HG03442 (cell line): ENCODE measurements around the gene IGSF23.
"Not testable (repeated sequence)": the region's sequence is repeated elsewhere in the genome, so short reads cannot be mapped to it uniquely, and the experiment has no call there.

Source experiments
- ATAC-seq: cut with Tn5 transposase; IDR thresholded peaks from one replicate; pipeline ENCODE4 v1.9.1; 2021; ENCODE audit warnings: mild to moderate bottlenecking, moderate library complexity; ENCODE audit not compliant: unreplicated experiment

Gene IGSF23

DNA sequence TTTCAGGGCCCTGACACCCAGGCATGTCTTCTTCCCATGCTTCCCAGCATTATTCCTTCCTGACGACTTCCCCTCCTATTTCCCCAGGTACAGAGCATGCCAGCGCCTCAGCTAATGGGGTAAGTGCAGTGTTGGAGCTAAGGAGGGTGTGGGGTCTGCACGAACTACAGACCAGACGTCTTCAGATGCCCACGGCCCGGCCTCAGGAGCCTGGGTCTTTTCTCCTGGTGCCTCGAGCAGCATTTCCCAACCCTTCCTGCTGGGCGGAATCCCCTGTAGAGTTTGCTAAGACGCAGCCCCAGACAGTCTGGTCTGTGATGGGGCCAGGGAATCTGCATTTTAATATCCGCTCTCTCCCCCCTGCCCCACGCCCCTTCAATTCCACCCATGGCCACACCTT is 47.8 kb downstream of the IGSF23 start:
- ATAC-seq, result no peak

DNA sequence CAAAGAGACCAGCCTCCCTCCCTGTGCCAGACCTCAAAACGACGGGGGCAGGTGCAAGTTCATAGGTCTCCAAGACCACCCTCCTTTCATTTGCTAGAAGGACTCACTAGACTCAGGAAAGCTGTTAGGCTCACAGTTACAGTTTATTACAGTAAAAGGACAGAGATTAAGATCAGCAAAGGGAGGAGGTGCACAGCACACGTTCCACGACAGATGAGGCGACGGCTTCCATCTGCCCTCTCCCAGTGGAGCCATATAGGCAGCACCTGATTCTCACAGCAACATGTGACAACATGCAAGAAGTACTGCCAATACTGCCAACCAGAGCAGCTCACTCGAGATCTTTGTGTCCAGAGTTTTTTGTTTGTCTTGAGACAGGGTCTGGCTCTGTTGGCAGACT is 48.5 kb downstream of the IGSF23 start:
- ATAC-seq, result no peak

DNA sequence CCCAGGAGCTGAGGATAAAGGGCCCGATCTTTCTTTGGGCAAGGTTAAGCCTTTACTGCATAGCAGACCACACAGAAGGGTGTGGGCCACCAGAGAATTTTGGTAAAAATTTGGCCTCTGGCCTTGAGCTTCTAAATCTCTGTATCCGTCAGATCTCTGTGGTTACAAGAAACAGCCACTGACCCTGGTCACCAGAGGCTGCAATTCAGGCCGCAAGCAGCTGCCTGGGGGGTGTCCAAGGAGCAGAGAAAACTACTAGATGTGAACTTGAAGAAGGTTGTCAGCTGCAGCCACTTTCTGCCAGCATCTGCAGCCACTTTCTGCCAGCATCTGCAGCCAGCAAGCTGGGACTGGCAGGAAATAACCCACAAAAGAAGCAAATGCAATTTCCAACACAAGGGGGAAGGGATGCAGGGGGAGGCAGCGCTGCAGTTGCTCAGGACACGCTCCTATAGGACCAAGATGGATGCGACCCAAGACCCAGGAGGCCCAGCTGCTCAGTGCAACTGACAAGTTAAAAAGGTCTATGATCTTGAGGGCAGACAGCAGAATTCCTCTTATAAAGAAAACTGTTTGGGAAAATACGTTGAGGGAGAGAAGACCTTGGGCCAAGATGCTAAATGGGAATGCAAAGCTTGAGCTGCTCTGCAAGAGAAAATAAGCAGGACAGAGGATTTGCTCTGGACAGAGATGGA is 49.5 kb downstream of the IGSF23 start:
- no peak for ATAC-seq

DNA sequence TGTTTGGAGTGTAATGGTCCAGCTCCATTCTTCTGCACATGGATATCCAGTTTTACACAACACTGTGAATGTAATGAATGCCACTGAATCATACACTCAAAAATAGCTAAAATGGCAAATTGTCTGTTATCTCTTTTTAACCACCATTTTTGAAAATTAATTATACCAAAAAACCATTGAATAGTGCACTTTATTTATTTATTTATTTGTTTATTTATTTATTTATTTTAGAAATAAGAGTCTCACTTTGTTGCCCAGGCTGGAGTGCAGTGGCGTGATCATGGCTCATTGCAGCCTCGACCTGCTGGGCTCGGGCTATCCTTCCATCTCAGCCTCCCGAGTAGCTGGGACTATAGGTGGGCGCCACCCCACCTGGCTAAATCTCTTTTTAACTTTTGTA is 50.6 kb downstream of the IGSF23 start:
- no peak for ATAC-seq

DNA sequence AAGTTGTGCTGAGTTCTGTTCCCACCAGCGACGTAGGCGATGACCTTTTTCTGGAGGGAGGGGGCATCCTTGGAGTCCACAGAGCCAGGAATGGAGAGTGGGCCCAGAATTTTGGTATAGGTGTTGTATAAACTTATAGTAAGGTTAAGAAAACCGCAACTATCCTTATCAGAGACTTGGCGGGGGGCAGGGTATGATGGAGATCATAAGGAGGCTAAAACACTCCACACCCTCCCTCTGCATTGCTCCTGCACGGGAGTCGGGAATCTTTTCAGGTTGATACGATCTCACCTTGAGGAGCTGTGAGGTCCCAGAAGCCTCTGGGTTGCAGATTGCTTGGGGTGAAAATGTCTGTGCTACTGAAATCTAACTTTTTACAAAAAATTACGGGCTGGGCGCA is 51.6 kb downstream of the IGSF23 start:
- ATAC-seq, result no peak

DNA sequence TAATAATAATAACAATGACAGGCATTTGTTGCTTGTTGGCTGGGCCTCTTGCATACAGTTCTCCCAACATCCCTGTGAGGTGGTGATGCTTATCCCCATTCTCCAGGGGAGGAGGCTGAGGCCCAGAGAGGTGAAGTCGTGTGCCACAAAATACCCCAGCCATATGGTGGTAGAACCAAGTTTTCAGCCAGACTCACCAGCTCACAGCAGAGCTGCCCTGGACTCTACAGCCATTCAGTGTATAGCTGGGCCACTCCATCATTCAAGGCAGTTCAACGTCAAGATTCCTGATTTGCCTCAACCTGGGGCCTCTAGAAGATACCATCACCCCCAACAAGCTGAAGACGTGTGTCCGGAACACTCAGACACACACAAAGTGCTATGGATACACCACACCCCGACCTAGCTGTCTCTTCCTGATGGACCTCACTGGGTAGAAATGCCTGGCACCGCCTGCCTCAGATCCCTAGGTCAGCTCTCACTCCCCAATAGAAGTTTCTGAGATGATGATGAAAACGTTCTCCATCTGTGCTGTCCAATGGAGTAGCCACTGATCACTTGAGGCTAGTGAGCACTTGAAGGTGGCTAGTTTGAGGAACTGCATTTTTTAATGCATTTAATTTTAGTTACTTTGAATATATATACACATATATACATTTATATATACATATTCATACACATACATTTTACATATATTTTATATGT is 53.6 kb downstream of the IGSF23 start:
- ATAC-seq, result no peak

DNA sequence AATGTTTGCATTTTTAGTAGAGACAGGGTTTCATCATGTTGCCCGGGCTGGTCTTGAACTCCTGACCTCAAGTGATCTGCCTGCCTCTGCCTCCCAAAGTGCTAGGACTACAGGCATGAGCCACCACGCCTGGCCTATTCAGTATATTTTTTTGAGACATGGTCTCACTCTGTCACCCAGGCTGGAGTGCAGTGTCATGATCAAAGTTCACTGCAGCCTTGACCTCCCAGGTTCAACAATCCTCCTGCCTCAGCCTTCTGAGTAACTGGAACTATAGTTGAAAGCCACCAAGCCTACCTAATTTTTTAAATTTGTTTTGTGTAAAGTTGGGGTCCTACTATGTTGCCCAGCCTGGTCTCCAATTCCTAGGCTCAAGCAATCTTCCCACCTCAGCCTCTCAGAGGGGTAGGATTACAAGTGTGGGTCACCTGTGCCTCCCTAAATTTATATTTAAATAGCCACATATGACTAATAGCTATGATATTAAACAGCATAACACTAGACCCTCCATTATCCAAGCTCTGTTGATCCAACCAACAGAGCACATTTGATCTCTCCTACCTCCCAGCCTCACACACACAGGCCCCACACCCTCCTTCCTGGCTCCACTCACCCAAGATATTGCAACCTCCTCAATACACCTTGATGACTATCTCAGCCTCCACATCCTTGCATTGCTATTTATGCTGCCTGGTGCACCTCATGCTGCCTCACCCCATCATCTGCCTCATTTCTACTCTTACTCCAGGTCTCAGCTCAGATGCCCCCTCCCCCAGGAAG is 55.8 kb downstream of the IGSF23 start:
- no peak for ATAC-seq

DNA sequence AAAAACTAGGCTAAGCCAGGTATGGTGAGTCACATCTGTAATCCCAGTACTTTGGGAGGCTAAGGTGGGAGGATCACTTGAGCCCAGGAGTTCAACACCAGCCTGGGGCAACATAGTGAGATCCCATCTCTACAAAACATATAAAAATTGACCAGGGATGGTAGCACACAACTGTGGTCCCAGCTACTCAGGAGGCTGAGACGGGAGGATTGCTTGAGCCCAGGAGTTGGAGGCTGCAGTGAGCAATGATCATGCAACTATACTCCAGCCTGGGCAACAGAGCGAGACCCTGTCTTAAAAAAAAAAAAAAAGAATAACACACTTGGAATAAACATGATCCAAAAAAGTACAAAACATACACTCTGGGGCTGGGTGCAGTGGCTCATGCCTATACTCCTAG is 56.7 kb downstream of the IGSF23 start:
- ATAC-seq, result not testable (repeated sequence)

DNA sequence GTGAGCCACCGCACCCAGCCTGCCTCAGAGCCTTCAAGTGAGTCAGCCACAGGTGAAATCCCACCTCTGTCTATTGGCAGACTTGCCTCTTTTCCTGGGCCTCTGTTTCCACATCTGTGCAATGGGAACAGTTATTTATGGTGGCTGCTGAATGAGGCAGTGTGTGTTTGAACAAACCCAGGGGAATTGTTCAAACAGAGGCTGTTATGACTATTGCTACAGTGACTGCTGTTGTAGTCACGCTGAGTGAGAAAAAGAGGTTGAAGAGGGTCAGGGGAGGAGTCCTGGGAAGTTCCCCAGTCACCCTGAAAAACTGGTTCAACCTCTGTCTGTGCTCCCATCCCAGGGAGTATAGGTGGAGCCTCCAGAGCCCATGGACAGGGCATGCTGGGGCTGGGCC is 58.0 kb downstream of the IGSF23 start, which contains the start of gene CEACAM19:
TSS of gene CEACAM19 (plus strand) at position 83 of the 400 bp plus-strand sequence. CDS start 450 bp downstream, outside the sequence.
- no peak for ATAC-seq

DNA sequence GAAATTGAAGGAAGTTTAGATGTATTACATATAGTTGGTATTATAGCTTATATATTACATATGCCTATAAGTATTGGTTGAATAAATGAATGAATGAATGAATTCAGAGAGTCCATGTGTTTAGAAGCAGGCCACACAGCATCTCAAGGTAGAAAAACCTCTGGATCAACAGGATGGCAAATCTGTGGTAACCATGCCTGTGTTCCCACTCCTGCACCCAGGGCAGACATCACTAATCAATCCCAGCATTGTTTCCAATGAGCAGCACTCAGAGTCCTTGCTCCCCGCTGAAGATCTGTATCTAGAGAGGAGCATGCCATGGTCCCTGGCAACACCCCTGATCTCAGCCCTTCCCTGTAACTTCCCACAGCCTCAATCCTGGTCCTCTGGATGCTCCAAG is 58.9 kb downstream of the IGSF23 start:
- ATAC-seq, result no peak

DNA sequence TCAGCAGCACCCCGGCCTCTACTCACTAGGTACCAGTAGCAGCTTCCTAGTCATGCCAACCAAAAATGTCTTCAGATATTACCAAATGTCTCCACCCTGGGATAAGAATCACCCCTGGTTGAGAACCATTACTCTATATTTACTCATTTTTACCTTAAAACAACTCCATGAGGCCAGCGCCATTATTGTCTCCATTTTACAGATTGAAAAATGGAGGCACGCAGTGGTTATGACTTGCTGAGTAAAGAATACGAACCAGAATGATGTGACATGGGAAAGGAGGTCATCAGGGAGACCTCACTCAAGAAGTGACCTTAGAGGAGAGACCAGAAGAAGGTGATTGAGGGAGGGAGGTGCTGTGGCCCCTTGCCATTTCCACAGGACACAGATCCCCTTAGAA is 60.1 kb downstream of the IGSF23 start:
- ATAC-seq, result no peak

DNA sequence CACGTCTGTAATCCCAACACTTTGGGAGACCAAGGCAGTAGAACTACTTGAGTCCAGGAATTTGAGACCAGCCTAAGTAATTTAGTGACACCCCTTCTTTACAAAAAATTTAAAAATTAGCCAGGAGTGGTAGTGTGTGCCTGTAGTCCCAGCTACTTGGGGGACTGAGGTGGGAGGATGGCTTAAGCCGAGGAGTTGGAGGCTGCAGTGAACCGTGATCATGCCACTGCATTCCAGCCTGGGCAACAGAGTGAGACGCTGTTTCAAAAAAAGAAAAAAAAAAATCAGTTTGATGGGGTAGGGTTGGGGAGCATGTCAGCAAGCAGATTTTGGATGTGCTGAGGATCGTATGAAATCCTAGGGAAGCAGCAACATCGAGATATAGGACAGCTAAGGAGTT is 62.2 kb downstream of the IGSF23 start:
- no peak for ATAC-seq

DNA sequence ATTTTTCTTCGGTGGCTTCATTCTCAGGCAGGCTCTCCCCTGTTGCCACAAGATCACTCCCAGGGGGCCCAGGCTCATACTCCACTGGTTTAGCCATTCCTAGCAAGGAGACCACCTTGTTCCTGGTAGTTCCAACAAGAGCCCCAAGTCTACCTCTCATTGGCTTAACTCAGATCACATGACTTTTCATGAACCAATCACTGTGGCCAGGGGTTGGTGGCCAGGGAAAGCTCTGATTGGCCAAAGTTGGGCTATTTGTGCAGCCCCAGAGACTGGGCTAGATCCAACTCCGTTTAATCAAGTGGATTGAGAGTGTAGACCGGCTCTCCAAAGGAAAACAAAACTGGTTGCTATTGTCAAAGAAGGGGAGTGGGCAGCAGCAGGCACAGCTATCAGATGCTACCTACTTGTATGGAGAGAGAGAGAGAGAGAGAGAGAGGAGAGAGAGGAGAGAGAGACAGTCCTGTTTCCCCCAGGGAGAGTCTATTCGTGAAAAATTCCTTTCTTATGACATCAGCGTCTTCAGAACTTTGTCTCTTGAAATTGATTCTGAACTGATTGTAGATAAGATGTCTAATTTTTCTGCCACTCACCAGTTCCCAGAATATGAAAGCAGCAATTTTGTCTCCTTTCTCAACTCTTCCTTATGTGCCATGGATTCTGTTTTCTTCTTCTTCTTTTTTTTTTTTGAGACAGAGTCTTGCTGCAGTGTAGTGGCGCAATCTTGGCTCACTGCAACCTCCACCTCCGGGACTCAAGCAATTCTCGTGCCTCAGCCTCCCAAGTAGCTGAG is 63.9 kb downstream of the IGSF23 start:
- no peak for ATAC-seq

DNA sequence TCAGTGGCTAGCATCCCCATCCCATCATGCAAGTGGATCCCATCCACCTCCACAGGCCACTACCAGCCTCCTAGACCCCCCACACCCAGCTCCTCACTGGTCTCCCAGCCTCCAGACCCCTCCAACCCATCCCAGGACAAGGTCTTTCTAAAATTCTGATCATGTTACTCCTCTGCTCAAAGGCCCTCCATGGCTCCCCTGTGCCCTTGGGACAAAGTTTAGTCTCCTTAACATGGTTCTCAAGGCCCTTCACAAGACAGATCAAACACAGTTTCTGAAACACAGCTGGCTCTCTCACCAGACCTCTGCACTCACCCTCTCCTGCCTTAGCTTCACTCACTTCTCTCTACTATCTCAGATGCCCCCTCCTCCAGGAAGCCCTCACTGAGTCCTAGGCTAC is 67.2 kb downstream of the IGSF23 start:
- ATAC-seq, result no peak

DNA sequence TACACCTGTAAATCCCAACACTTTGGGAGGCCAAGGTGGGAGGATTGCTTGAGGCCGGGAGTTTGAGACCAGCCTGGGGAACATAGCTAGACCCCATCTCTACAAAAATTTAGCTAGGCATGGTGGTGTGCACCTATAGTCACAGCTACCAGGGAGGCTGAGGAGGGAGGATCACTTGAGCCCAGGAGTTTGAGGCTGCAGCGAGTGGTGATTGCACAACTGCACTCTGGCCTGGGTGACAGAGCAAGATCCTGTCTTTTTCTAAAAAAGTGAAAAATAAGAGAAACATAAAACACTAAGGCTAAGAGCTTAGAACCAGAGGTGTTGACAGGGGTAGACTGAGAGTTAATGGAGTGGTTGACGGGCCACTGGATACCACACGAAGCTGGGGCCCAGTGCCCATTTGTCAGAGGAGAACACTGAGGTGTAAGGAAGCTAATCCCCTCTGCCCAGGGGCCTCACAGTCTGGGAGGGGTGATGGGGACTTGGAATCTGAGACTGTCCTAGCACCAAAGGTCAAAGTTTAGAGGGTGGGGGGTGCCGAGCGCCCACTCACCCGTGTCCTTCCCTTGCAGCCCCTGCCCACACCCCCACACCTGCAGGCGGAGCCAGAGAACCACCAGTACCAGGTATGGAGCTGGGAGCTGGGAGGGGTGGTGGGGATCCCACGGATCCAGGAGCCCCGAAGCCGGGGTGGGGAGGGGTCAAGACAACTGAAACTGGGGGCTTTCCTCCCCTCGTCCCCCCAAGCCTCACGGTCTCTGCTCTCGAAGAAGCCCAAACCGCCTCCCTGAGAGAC is 68.8 kb downstream of the IGSF23 start:
- ATAC-seq, result no peak

DNA sequence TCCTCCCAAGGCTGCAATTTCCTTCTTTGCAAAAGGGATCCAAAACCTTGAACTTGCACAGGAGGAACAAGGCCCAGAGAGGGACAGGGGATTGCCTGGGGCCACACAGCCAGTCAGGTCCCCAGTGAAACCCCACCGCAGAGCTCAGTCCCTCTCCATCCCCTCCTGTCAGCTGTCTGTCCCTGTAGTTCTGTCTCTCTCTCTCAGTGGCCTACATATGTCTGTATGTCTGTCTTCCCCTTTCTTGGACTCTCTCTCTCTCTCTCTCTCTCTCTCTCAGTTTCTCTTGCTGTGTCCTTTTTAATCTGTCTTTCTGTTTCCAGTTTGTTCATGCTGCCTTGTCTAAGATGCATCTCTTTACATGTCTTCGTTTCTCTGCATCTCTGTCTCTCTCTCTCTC is 69.4 kb downstream of the IGSF23 start:
- no peak for ATAC-seq

DNA sequence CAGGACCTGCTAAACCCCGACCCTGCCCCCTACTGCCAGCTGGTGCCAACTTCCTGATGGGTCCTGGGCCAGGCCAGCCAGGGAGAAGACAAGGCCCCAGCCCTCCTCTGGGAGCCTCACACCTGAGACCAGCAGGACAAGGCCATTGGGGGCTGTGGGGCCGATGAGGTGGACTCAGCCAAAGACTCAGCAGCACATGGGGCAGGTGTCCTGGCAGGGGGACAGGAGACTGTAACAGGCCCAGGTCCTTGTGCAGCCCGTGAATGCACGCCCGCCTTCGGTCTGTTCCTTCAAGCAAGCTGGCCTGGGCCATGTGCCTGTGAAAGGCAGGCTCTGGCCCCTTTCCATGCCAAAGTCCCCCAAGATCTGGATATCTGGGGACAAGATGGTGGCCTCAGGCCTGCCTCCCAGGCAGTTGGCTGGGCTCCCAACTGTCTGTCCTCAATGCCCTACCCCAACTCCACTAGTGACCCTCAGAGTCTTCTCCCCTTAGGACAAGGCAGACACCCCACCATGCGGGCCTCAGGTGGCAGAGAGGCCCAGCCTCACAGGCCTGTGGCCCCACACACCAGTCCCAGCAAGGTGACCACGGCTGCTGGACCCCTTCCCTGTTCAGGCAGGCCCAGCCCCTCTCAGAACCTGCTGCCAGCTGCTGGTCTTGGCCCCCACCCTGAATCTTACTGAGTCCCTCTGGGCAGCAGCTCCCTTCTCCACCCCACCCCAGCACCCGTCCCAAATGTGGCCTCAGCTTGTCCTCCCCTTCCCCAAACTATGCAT is 70.3 kb downstream of the IGSF23 start:
- ATAC-seq, result no peak

DNA sequence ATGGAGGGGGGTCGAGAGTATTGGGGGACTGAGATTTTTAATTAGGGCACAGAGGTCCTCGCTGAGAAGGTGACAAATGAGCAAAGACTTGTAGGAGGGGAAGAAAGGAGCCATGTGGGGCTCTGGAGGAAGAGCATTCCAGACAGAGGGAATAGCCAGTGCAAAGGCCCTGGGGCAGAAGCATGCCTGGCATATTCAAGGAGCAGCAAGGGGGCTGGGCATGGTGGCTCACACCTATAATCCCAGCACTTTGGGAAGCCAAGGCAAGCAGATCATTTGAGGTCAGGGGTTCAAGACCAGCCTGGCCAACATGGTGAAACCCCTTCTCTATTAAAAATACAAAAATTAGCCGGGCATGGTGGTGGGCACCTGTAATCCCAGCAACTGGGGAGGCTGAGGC is 71.0 kb downstream of the IGSF23 start:
- not testable (repeated sequence) for ATAC-seq
